Osteocyte (in vitro differentiated cells): ENCODE measurements around the gene PPP1R15A. TPM values are rescaled to one million over a fixed set of nuclear protein-coding genes. Genes with fewer than 3 reads are reported as not detected.
A peak's percentile ranks its signal among the peaks of the same experiment; 100 is the strongest.

Source experiments
- DNase-seq: peaks from one replicate; pipeline ENCODE4 v3.0.0; 2021; ENCODE audit warnings: mixed read lengths; ENCODE audit not compliant: unreplicated experiment; ENCODE audit errors: extremely low spot score
- H3K27ac Mint-ChIP-seq: one replicate; pipeline ENCODE4 v1.8.0; 2021; ENCODE audit warnings: mild to moderate bottlenecking, mixed read lengths; ENCODE audit not compliant: unreplicated experiment
- H3K27me3 Mint-ChIP-seq: one replicate; pipeline ENCODE4 v1.8.0; 2021; ENCODE audit warnings: mixed read lengths; ENCODE audit not compliant: unreplicated experiment
- H3K36me3 Mint-ChIP-seq: one replicate; pipeline ENCODE4 v1.8.0; 2021; ENCODE audit warnings: mixed read lengths; ENCODE audit not compliant: unreplicated experiment
- H3K4me1 Mint-ChIP-seq: one replicate; pipeline ENCODE4 v1.8.0; 2021; ENCODE audit warnings: mixed read lengths; ENCODE audit not compliant: unreplicated experiment
- H3K4me3 Mint-ChIP-seq: one replicate; pipeline ENCODE4 v1.8.0; 2021; ENCODE audit warnings: mild to moderate bottlenecking, moderate library complexity, mixed read lengths; ENCODE audit not compliant: unreplicated experiment
- H3K9me3 Mint-ChIP-seq: one replicate; pipeline ENCODE4 v1.8.0; 2021; ENCODE audit warnings: mixed read lengths; ENCODE audit not compliant: unreplicated experiment
- total RNA-seq: library from RNA; stranded (reverse); gene quantifications from 2 replicates; pipeline ENCODE4 v1.2.1, GENCODE V29; 2021
- TF ChIP-seq, protein P1 (sequence below): fragments of 200-600 bp; sonication (generic); IDR thresholded peaks from 2 replicates; pipeline ENCODE4 v1.5.0; 2021; ENCODE audit warnings: antibody characterized with exemption, mild to moderate bottlenecking, moderate library complexity

Gene PPP1R15A
- total RNA-seq, 1 donor from 2014 or later: 118 TPM

GRCh38 chr19:48920949-48921348 lies 48.7 kb downstream of the PPP1R15A start:
- TF ChIP-seq, protein P1, sequence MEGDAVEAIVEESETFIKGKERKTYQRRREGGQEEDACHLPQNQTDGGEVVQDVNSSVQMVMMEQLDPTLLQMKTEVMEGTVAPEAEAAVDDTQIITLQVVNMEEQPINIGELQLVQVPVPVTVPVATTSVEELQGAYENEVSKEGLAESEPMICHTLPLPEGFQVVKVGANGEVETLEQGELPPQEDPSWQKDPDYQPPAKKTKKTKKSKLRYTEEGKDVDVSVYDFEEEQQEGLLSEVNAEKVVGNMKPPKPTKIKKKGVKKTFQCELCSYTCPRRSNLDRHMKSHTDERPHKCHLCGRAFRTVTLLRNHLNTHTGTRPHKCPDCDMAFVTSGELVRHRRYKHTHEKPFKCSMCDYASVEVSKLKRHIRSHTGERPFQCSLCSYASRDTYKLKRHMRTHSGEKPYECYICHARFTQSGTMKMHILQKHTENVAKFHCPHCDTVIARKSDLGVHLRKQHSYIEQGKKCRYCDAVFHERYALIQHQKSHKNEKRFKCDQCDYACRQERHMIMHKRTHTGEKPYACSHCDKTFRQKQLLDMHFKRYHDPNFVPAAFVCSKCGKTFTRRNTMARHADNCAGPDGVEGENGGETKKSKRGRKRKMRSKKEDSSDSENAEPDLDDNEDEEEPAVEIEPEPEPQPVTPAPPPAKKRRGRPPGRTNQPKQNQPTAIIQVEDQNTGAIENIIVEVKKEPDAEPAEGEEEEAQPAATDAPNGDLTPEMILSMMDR: no peak
- Mint-ChIP-seq H3K9me3 (no peaks in the 10 kb centered on the region), H3K4me3 (no peak overlapping the region), H3K4me1 (peaks cover 2% of the 10 kb centered on the region), H3K27ac (no peak overlapping the region), H3K27me3 (no peaks in the 10 kb centered on the region), H3K36me3 (peaks cover 22% of the 10 kb centered on the region)
- no peak for DNase-seq

DNA sequence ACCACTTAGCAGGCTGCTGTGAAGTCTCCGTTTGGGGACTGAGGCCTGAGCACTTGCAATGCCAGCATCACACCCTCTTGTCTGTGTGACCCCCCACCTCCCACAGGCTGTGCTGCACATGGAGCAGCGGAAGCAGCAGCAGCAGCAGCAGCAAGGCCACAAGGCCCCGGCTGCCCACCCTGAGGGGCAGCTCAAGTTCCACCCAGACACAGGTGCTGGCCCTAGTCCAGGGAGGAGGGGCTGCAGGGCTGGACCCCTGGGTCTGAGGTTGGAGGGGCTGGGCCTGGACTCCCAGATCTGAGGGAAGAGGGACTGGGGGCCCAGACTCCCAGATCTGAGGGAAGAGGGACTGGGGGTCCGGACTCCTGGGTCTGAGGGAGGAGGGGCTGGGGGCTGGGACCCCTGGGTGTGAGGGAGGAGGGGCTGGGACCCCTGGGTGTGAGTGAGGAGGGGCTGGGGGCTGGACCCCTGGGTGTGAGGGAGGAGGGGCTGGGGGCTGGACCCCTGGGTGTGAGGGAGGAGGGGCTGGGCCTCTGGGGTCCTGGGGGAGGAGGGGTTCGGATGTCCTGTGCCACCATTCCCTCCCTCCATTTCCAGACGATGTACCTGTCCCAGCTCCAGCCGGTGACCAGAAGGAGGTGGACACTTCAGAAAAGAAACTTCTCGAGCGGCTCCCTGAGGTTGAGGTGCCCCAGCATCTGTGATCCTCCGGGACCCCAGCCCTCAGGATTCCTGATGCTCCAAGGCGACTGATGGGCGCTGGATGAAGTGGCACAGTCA lies 49.7 kb downstream of the PPP1R15A start:
- H3K36me3 Mint-ChIP-seq: peaks cover 20% of the 10 kb centered on the region
- DNase-seq: no peak
- no peak overlapping the region for H3K4me3 Mint-ChIP-seq
- no peak overlapping the region for H3K27ac Mint-ChIP-seq
- no peaks in the 10 kb centered on the region for H3K27me3 Mint-ChIP-seq
- H3K9me3 Mint-ChIP-seq: no peaks in the 10 kb centered on the region
- TF ChIP-seq, protein P1: no peak
- peaks cover 6% of the 10 kb centered on the region for H3K4me1 Mint-ChIP-seq

GRCh38 chr19:48922548-48923490 lies 50.6 kb downstream of the PPP1R15A start:
- Mint-ChIP-seq H3K27ac (peak overlapping the region; percentile 16), H3K4me3 (no peak overlapping the region), H3K27me3 (no peaks in the 10 kb centered on the region), H3K4me1 (peaks cover 8% of the 10 kb centered on the region), H3K9me3 (no peaks in the 10 kb centered on the region), H3K36me3 (peaks cover 18% of the 10 kb centered on the region)
- no peak for DNase-seq
- TF ChIP-seq, protein P1: no peak

DNA sequence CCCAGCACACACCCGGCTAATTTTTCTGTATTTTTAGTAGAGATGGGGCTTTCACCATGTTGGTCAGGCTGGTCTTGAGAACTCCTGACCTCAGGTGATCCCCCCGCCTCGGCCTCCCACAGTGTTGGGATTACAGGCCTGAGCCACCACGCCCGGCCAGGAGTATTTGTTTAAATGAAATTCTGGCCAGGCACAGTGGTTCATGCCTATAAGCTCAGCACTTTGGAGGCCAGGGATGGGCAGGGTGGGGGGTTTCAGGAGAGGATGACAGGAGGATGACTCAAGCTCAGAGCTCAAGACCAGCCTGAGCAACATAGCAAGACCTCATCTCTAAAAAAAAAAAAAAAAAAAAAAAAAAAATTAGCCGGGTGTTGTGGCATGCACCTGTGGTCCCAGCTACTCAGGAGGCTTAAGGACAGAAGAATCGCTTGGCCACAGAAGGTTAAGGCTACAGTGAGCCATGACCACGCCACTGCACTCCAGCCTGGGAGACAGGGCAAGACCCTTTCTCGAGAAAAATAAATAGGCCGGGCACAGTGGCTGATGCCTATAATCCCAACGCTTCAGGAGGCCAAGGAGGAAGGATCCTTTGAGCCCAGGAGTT lies 53.1 kb downstream of the PPP1R15A start:
- no peak for DNase-seq
- TF ChIP-seq, protein P1: no peak
- Mint-ChIP-seq H3K36me3 (peaks cover 9% of the 10 kb centered on the region), H3K27me3 (no peaks in the 10 kb centered on the region), H3K27ac (no peak overlapping the region), H3K9me3 (no peaks in the 10 kb centered on the region), H3K4me1 (peaks cover 8% of the 10 kb centered on the region), H3K4me3 (no peak overlapping the region)

Other genes with a start within 250 kb of the PPP1R15A start
- 18.5 and 20.3 TPM in 2 replicates for gene DBP, start 235.0 kb upstream of the PPP1R15A start, total RNA-seq
- gene CA11, start 226.2 kb upstream of the PPP1R15A start, total RNA-seq: 34.2 and 40.7 TPM in 2 replicates
- 1.3 and 1.7 TPM in 2 replicates for gene NTN5, start 199.4 kb upstream of the PPP1R15A start, total RNA-seq
- gene FUT2, start 176.4 kb upstream of the PPP1R15A start, total RNA-seq: not detected in 2 replicates
- 1.3 and 1.8 TPM in 2 replicates for gene MAMSTR, start 152.7 kb upstream of the PPP1R15A start, total RNA-seq
- 0.43 and 0.57 TPM in 2 replicates for gene RASIP1, start 131.8 kb upstream of the PPP1R15A start, total RNA-seq
- not detected in 2 replicates for gene IZUMO1, start 125.5 kb upstream of the PPP1R15A start, total RNA-seq
- 0.11 TPM in 1 of 2 replicates, not detected in the other for gene FUT1, start 119.8 kb upstream of the PPP1R15A start, total RNA-seq
- gene FGF21, start 116.9 kb upstream of the PPP1R15A start, total RNA-seq: not detected in 2 replicates
- gene BCAT2, start 61.4 kb upstream of the PPP1R15A start, total RNA-seq: 48.5 and 50.5 TPM in 2 replicates
- 23.9 and 29.1 TPM in 2 replicates for gene HSD17B14, start 35.9 kb upstream of the PPP1R15A start, total RNA-seq
- 31.0 and 40.0 TPM in 2 replicates for gene PLEKHA4, start 3.8 kb upstream of the PPP1R15A start, total RNA-seq
- gene TULP2, start 26.3 kb downstream of the PPP1R15A start, total RNA-seq: not detected in 2 replicates
- 260 and 264 TPM in 2 replicates for gene NUCB1, start 27.9 kb downstream of the PPP1R15A start, total RNA-seq
- 0.67 TPM in 1 of 2 replicates, not detected in the other for gene DHDH, start 61.3 kb downstream of the PPP1R15A start, total RNA-seq
- gene BAX, start 82.5 kb downstream of the PPP1R15A start, total RNA-seq: 154 and 172 TPM in 2 replicates
- gene FTL, start 92.9 kb downstream of the PPP1R15A start, total RNA-seq: 2,724 and 2,792 TPM in 2 replicates
- 37.6 and 42.2 TPM in 2 replicates for gene GYS1, start 120.9 kb downstream of the PPP1R15A start, total RNA-seq
- gene RUVBL2, start 121.5 kb downstream of the PPP1R15A start, total RNA-seq: 61.2 and 64.2 TPM in 2 replicates
- gene LHB, start 144.7 kb downstream of the PPP1R15A start, total RNA-seq: not detected in 2 replicates
- not detected in 2 replicates for gene CGB3, start 151.9 kb downstream of the PPP1R15A start, total RNA-seq
- not detected in 2 replicates for gene CGB2, start 159.5 kb downstream of the PPP1R15A start, total RNA-seq
- gene CGB1, start 164.5 kb downstream of the PPP1R15A start, total RNA-seq: not detected in 2 replicates
- gene CGB5, start 171.4 kb downstream of the PPP1R15A start, total RNA-seq: not detected in 2 replicates
- gene CGB8, start 176.7 kb downstream of the PPP1R15A start, total RNA-seq: not detected in 2 replicates
- 0.16 TPM in 1 of 2 replicates, not detected in the other for gene CGB7, start 185.3 kb downstream of the PPP1R15A start, total RNA-seq
- gene NTF4, start 192.4 kb downstream of the PPP1R15A start, total RNA-seq: not detected in 2 replicates
- gene KCNA7, start 200.3 kb downstream of the PPP1R15A start, total RNA-seq: not detected in 2 replicates
- gene SNRNP70, start 213.0 kb downstream of the PPP1R15A start, total RNA-seq: 277 and 286 TPM in 2 replicates
- gene LIN7B, start 241.9 kb downstream of the PPP1R15A start, total RNA-seq: 7.9 and 9.9 TPM in 2 replicates
- 1.8 and 3.4 TPM in 2 replicates for gene C19orf73, start 246.7 kb downstream of the PPP1R15A start, total RNA-seq
- gene PPFIA3, start 247.1 kb downstream of the PPP1R15A start, total RNA-seq: 6.6 and 9.5 TPM in 2 replicates